Stimulated activated memory B cell treated with anti-CD40 and anti-IgM and Interleukin-4, amounts not matched to agents 10 μg/mL and 1 μg/mL and 100 μg/mL, for 72 hours (primary cell): ENCODE measurements around the gene DNAJC7.
"Not testable (repeated sequence)": the region's sequence is repeated elsewhere in the genome, so short reads cannot be mapped to it uniquely, and the experiment has no call there.

Source experiments
- ATAC-seq: fragments of 150-1000 bp; cut with Tn5 transposase; 2 replicates; pipeline ENCODE4 v1.10.0; 2021
- H3K27ac Mint-ChIP-seq: one replicate; pipeline ENCODE4 v1.8.0; 2022; ENCODE audit warnings: mild to moderate bottlenecking, mixed read lengths
- H3K27me3 Mint-ChIP-seq: one replicate; pipeline ENCODE4 v1.8.0; 2022; ENCODE audit warnings: mixed read lengths
- H3K36me3 Mint-ChIP-seq: one replicate; pipeline ENCODE4 v1.8.0; 2022; ENCODE audit warnings: mixed read lengths
- H3K4me1 Mint-ChIP-seq: one replicate; pipeline ENCODE4 v1.8.0; 2022; ENCODE audit warnings: mixed read lengths
- H3K4me3 Mint-ChIP-seq: one replicate; pipeline ENCODE4 v1.8.0; 2022; ENCODE audit warnings: mild to moderate bottlenecking, moderate library complexity, mixed read lengths
- H3K9me3 Mint-ChIP-seq: one replicate; pipeline ENCODE4 v1.8.0; 2022; ENCODE audit warnings: mixed read lengths

The DNAJC7 gene

GRCh38 chr17:42026857-42027589 is 9.8 kb upstream of the DNAJC7 start:
- Mint-ChIP-seq H3K27me3 (peaks cover 12% of the 10 kb centered on the region), H3K4me3 (no peak overlapping the region), H3K36me3 (peaks cover 28% of the 10 kb centered on the region), H3K9me3 (no peaks in the 10 kb centered on the region), H3K4me1 (peaks cover 27% of the 10 kb centered on the region), H3K27ac (no peak overlapping the region)
- no peak for ATAC-seq

GRCh38 chr17:42025936-42026335 is 8.7 kb upstream of the DNAJC7 start:
- Mint-ChIP-seq H3K27me3 (peaks cover 12% of the 10 kb centered on the region), H3K4me3 (no peak overlapping the region)

GRCh38 chr17:42025191-42025579 is 7.9 kb upstream of the DNAJC7 start:
- no peak for ATAC-seq

More at GRCh38 chr17:42025936-42026335, 8.7 kb upstream of the DNAJC7 start:
- no peak overlapping the region for H3K27ac Mint-ChIP-seq
- ATAC-seq, result no peak
- peaks cover 36% of the 10 kb centered on the region for H3K36me3 Mint-ChIP-seq
- H3K4me1 Mint-ChIP-seq, result peaks cover 37% of the 10 kb centered on the region
- no peaks in the 10 kb centered on the region for H3K9me3 Mint-ChIP-seq

GRCh38 chr17:42023524-42024349 is 6.5 kb upstream of the DNAJC7 start:
- Mint-ChIP-seq H3K27me3 (peaks cover 7% of the 10 kb centered on the region), H3K27ac (peak overlapping the region; percentile 83), H3K9me3 (no peaks in the 10 kb centered on the region), H3K36me3 (peaks cover 36% of the 10 kb centered on the region), H3K4me1 (peaks cover 56% of the 10 kb centered on the region), H3K4me3 (no peak overlapping the region)
- ATAC-seq, result no peak

More at GRCh38 chr17:42025191-42025579, 7.9 kb upstream of the DNAJC7 start:
- Mint-ChIP-seq H3K27ac (peak overlapping the region; percentile 83), H3K27me3 (peaks cover 12% of the 10 kb centered on the region), H3K9me3 (no peaks in the 10 kb centered on the region), H3K4me3 (peak overlapping the region; percentile 38), H3K36me3 (peaks cover 36% of the 10 kb centered on the region), H3K4me1 (peaks cover 45% of the 10 kb centered on the region)

- peak overlapping the region; percentile 66 for H3K27ac Mint-ChIP-seq
- not testable (repeated sequence) for H3K27me3 Mint-ChIP-seq, ATAC-seq, H3K9me3 Mint-ChIP-seq
- H3K4me1 Mint-ChIP-seq, result peaks cover 69% of the 10 kb centered on the region
- H3K4me3 Mint-ChIP-seq, result peak overlapping the region; percentile 89
- peaks cover 30% of the 10 kb centered on the region for H3K36me3 Mint-ChIP-seq
Measured at GRCh38 chr17:42020845-42021244, 3.6 kb upstream of the DNAJC7 start.

GRCh38 chr17:42019509-42020404 is 2.5 kb upstream of the DNAJC7 start, which contains the start of gene NKIRAS2:
TSS of gene NKIRAS2 (plus strand) at chr17:42020090. CDS start at chr17:42021578, 1,488 bp downstream.
- H3K4me3 Mint-ChIP-seq, result peak within 1 kb of the TSS; percentile 89
- H3K27me3 Mint-ChIP-seq, result no peaks in the 10 kb centered on the region
- H3K9me3 Mint-ChIP-seq, result no peaks in the 10 kb centered on the region
- peak; percentile 87 for ATAC-seq
- peak within 1 kb of the TSS; percentile 66 for H3K27ac Mint-ChIP-seq
- H3K4me1 Mint-ChIP-seq, result peaks cover 75% of the 10 kb centered on the region
- peaks cover 26% of the 10 kb centered on the region for H3K36me3 Mint-ChIP-seq

- no peaks in the 10 kb centered on the region for H3K9me3 Mint-ChIP-seq
- no peaks in the 10 kb centered on the region for H3K27me3 Mint-ChIP-seq
- ATAC-seq, result no peak
- H3K4me1 Mint-ChIP-seq, result peaks cover 68% of the 10 kb centered on the region
- H3K4me3 Mint-ChIP-seq, result peak overlapping the region; percentile 41
- peaks cover 19% of the 10 kb centered on the region for H3K36me3 Mint-ChIP-seq
- peak overlapping the region; percentile 66 for H3K27ac Mint-ChIP-seq
Measured at GRCh38 chr17:42018988-42019387, 1.7 kb upstream of the DNAJC7 start.

GRCh38 chr17:42018339-42018738 is 1.1 kb upstream of the DNAJC7 start:
- Mint-ChIP-seq H3K27me3 (no peaks in the 10 kb centered on the region), H3K36me3 (peaks cover 14% of the 10 kb centered on the region), H3K4me3 (peak overlapping the region; percentile 98), H3K4me1 (peaks cover 72% of the 10 kb centered on the region), H3K9me3 (no peaks in the 10 kb centered on the region), H3K27ac (peak overlapping the region; percentile 98)
- no peak for ATAC-seq

GRCh38 chr17:42017866-42018200 is 594 bp upstream of the DNAJC7 start:
- peaks cover 14% of the 10 kb centered on the region for H3K36me3 Mint-ChIP-seq
- no peaks in the 10 kb centered on the region for H3K27me3 Mint-ChIP-seq
- peak overlapping the region; percentile 98 for H3K4me3 Mint-ChIP-seq
- no peaks in the 10 kb centered on the region for H3K9me3 Mint-ChIP-seq
- peaks cover 77% of the 10 kb centered on the region for H3K4me1 Mint-ChIP-seq
- ATAC-seq, result peak; percentile 26
- peak overlapping the region; percentile 98 for H3K27ac Mint-ChIP-seq

GRCh38 chr17:42016411-42016831 is 818 bp downstream of the DNAJC7 start:
- Mint-ChIP-seq H3K4me1 (peaks cover 80% of the 10 kb centered on the region), H3K27me3 (no peaks in the 10 kb centered on the region), H3K27ac (peak overlapping the region; percentile 98), H3K4me3 (peak overlapping the region; percentile 98), H3K36me3 (peaks cover 4% of the 10 kb centered on the region), H3K9me3 (no peaks in the 10 kb centered on the region)
- no peak for ATAC-seq

- H3K4me1 Mint-ChIP-seq, result peaks cover 82% of the 10 kb centered on the region
- not testable (repeated sequence) for H3K27me3 Mint-ChIP-seq, H3K9me3 Mint-ChIP-seq, H3K4me3 Mint-ChIP-seq, H3K36me3 Mint-ChIP-seq, H3K27ac Mint-ChIP-seq, ATAC-seq
Measured at GRCh38 chr17:42013740-42014139, 3.5 kb downstream of the DNAJC7 start.

GRCh38 chr17:42012363-42012762 is 4.9 kb downstream of the DNAJC7 start:
- not testable (repeated sequence) for H3K4me3 Mint-ChIP-seq, H3K36me3 Mint-ChIP-seq, H3K9me3 Mint-ChIP-seq

GRCh38 chr17:42010898-42011516 is 6.2 kb downstream of the DNAJC7 start:
- H3K4me3 Mint-ChIP-seq, result no peak overlapping the region
- H3K27me3 Mint-ChIP-seq, result no peaks in the 10 kb centered on the region
- H3K9me3 Mint-ChIP-seq, result no peaks in the 10 kb centered on the region
- peaks cover 69% of the 10 kb centered on the region for H3K4me1 Mint-ChIP-seq
- no peak for ATAC-seq
- no peak overlapping the region for H3K27ac Mint-ChIP-seq
- peaks cover 14% of the 10 kb centered on the region for H3K36me3 Mint-ChIP-seq

More at GRCh38 chr17:42012363-42012762, 4.9 kb downstream of the DNAJC7 start:
- not testable (repeated sequence) for ATAC-seq, H3K27ac Mint-ChIP-seq, H3K27me3 Mint-ChIP-seq
- H3K4me1 Mint-ChIP-seq, result peaks cover 70% of the 10 kb centered on the region

- H3K9me3 Mint-ChIP-seq, ATAC-seq, H3K27me3 Mint-ChIP-seq, H3K4me3 Mint-ChIP-seq, H3K27ac Mint-ChIP-seq: not testable (repeated sequence)
- H3K36me3 Mint-ChIP-seq, result peaks cover 14% of the 10 kb centered on the region
- H3K4me1 Mint-ChIP-seq, result peaks cover 64% of the 10 kb centered on the region
Measured at GRCh38 chr17:42010266-42010680, 7.0 kb downstream of the DNAJC7 start.
